Psoas muscle (tissue), 8 donors: ENCODE measurements around the gene LGI4. TPM values are rescaled to one million over a fixed set of nuclear protein-coding genes. Genes with fewer than 3 reads are reported as not detected.

Experiments used
- ATAC-seq, 4 donors: fragments of 200-7000 bp; cut with Tn5 transposase; one replicate each; pipeline ENCODE4 v1.9.1; 2020; ENCODE audit warnings: moderate library complexity in 3 of 4, mild to moderate bottlenecking in 2 of 4
- DNase-seq, 2 donors: peaks; one replicate each; pipeline ENCODE4 v3.0.0-alpha.2; 2020
- H3K27ac ChIP-seq: fragments of 200-600 bp; one replicate; pipeline ENCODE4 v1.8.0; 2022
- H3K27me3 ChIP-seq, 3 donors: fragments of 200-600 bp in 1 of 3; one replicate each; pipeline versions ENCODE4 v1.6.1 to v1.8.0; 2013 to 2022; ENCODE audit warnings: low read length in 2 of 3, mild to moderate bottlenecking in 2 of 3, moderate library complexity in 1 of 3; ENCODE audit not compliant: insufficient read depth in 3 of 3
- H3K36me3 ChIP-seq, 2 donors: fragments of 200-600 bp in 1 of 2; one replicate each; pipeline versions ENCODE4 v1.6.1 to v1.8.0; 2013 to 2022; ENCODE audit warnings: low read depth in 1 of 2, mild to moderate bottlenecking in 1 of 2, moderate library complexity in 1 of 2; ENCODE audit not compliant: insufficient read depth in 1 of 2
- H3K4me1 ChIP-seq: fragments of 200-600 bp; one replicate; pipeline ENCODE4 v1.8.0; 2022
- H3K4me3 ChIP-seq: fragments of 200-600 bp; one replicate; pipeline ENCODE4 v1.8.0; 2022; ENCODE audit warnings: mild to moderate bottlenecking
- H3K9me3 ChIP-seq: fragments of 200-600 bp; one replicate; pipeline ENCODE4 v1.8.0; 2022
- CTCF ChIP-seq: fragments of 200-600 bp; IDR thresholded peaks from one replicate; pipeline ENCODE4 v1.8.0; 2022; ENCODE audit warnings: antibody characterized with exemption
- WGBS, 3 donors: extraction: QIAGEN DNeasy Blood & Tissue Kit; methylation state at CpG; one replicate each; pipeline versions ENCODE4 v1.1.6 to v1.1.7; 2013; 5-methylcytosine and 5-hydroxymethylcytosine counted together
- intact Hi-C, 2 donors: fragments of 100-400 bp; cut with DNase I; formaldehyde crosslinking; loops; one replicate each; pipeline versions ENCODE4 v1.11.0 to v1.14.2; 2022
- polyA plus RNA-seq, 3 donors: library from polyadenylated mRNA; stranded (reverse); fragments of 200-250 nt; gene quantifications; one replicate each; pipeline ENCODE4 v1.2.3, GENCODE V29; 2013
- total RNA-seq, 4 donors: library from RNA; stranded (reverse); fragmentation: NEBNext Ultra II Directional in 2 of 4; extraction: Animal tissue kit (Norgen Biotek cat#: 25700) in 2 of 4; gene quantifications; one replicate each; pipeline versions ENCODE4 v1.2.1 to v1.2.4, GENCODE V29; 2021 to 2023
- donor health status: healthy with polysubstance abuse.
- donor health status: DM: no; HTN: no; CAD: no; lungs with moderate emphysema.
- donor health status: Bipolar disorder and iron deficiency.
- donor health status: healthy.
- donor health status: DM: yes; HTN: yes; CAD: no.
- donor health status: DM: no; HTN: no; CAD: no.
- donor health status: DM: no; HTN: no; CAD: no.
- donor health status: DM: yes; HTN: yes; CAD: no.

Gene LGI4
- total and polyA plus RNA-seq, 7 donors: 3.2 to 22.1 (median 16.2) TPM

DNA sequence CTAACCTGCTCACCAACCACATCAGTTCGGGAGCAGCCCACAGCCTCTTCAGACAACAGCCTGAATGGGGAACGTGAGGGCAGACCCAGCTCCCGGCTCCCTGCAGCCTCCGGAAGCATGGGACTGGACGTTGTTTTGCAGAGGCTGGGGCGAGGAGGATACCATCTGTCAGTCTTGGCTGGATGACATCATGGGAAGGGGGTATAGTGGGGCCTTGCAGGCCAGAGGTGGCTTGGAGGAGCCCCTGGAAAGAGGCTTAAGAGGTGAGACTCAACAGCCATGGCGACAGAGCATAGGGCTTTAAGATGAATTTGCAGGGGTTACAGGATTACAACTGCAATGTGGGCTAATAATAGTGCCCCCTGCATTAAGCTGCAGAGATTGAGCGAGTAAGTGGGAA lies 17.7 kb downstream of the LGI4 start:
- 61 to 71% (median 64%) methylated on average over 8 of the region's 8 CpGs for WGBS, 3 donors
- no peak for TF ChIP-seq CTCF
- Histone ChIP-seq H3K4me1 (no peaks in the 10 kb centered on the region), H3K27ac (no peak overlapping the region), H3K27me3 (no peaks in the 10 kb centered on the region), H3K9me3 (no peaks in the 10 kb centered on the region), H3K36me3 (no peaks in the 10 kb centered on the region), H3K4me3 (no peak overlapping the region)
- DNase-seq (no peak), ATAC-seq (no peak)
- intact Hi-C loops: no loop called here

- intact Hi-C loops: no loop called here
- Histone ChIP-seq H3K27ac (no peak overlapping the region), H3K36me3 (no peaks in the 10 kb centered on the region), H3K27me3 (no peaks in the 10 kb centered on the region), H3K4me1 (no peaks in the 10 kb centered on the region), H3K9me3 (no peaks in the 10 kb centered on the region), H3K4me3 (no peak overlapping the region)
- no peak for ATAC-seq
- no peak for DNase-seq
- 89 to 92% (median 89%) methylated on average over 13 of the region's 13 CpGs for WGBS, 3 donors
- no peak for TF ChIP-seq CTCF
Measured at GRCh38 chr19:35116072-35116801, 18.6 kb downstream of the LGI4 start.

DNA sequence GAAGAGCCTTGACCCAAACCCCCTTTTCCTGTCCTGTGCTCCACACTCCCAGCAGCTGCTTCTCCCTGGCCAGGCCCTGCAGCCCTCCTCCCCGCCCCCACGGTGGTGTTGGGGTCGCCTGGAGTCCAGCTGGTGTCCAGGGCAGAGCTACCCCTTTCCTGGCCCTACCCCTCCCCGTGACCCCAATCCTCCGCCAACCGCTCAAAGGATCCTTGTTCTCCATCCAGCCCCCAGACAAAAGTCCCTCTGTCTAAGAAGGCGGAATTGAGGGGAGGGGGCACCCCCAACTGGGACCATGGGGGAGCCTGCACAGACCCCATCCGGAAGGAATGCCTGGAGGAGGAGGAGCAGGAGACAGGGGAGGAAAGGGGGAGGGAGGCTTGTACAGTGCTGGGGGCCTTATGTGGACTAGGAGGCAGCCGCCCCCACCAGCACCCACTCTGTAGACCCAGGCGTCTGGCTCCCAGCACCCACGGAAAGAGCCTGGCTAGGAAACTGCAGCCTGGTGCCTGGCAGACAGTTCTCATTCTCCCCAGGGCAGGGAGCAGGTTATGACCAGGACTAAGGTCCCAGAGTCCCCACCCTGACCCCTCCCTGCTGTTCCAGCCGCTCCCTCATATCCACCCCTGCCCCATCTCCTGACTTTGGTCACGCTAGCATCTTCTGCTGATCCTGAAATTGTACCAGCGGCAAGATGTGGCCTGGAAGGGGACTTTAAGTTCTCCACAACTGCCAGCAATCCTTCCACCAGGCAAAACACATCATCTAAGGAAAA lies 19.5 kb downstream of the LGI4 start, which contains the start of gene FXYD3:
Gene FXYD3 (plus strand): TSS at position 647 of the 775 bp plus-strand sequence. CDS start 3,554 bp downstream, outside the sequence.
- intact Hi-C loops: loop anchor here in 1 of 2 donors (2.0 kb wide), 1 partner anchor 19 kb away; the partner anchor contains the start of gene LGI4
- H3K4me3 ChIP-seq: peak within 1 kb of the TSS; percentile 63
- TF ChIP-seq CTCF: no peak
- H3K36me3 ChIP-seq: no peaks in the 10 kb centered on the region
- no peaks in the 10 kb centered on the region for H3K4me1 ChIP-seq
- ATAC-seq (peak in 2 of 4 donors; percentile 15 to 30), DNase-seq (no peak)
- H3K27ac ChIP-seq: no peak within 1 kb of the TSS
- WGBS, 3 donors: 52 to 62% (median 55%) methylated on average over 14 of the region's 14 CpGs
- no peaks in the 10 kb centered on the region for H3K9me3 ChIP-seq
- H3K27me3 ChIP-seq: no peaks in the 10 kb centered on the region

DNA sequence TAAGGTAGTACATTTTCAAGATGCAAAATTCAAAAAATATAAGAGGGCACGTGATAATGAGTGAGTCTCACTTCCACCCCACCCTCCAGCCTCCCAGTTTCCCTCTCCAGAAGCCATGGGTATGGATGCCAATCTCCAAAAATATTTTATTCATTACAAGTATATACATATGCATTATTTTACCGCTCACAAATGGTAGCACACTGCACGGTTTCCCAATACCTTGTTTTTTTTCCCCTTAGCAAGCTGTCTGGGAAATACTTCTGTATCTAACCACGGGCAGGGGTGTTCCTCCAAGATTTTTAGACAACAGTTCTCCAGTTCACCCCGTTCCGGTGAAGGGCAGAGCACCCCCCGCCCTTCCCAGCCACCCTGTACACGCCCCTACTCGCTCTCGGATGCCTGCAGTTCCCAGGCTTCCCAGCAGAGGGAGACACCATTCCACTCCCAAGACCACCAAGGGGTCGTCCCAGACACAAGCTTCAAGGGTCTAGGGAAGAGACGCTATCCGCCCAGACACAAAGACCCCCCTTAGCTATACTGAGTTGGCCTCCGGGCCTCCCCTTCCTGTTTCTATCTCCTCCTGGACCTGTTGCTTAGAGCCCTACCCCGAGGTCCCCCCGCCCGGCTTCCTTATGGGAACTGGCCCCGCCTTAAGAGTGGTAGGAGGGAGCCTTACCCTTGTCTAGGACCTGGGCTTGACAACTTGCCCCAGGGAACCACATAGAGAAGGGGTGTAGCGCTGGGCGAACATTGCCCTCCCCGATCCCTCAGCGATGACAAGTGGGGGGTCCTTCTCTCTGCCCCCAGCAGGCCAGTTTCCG lies 20.3 kb downstream of the LGI4 start:
- H3K4me1 ChIP-seq: no peaks in the 10 kb centered on the region
- no peaks in the 10 kb centered on the region for H3K27me3 ChIP-seq
- 10 to 14% (median 11%) methylated on average over 23 of the region's 23 CpGs for WGBS, 3 donors
- no peaks in the 10 kb centered on the region for H3K36me3 ChIP-seq
- ATAC-seq (peak; percentile 78 to 91 (median 82)), DNase-seq (peak; percentile 67 to 83)
- no peak overlapping the region for H3K27ac ChIP-seq
- H3K9me3 ChIP-seq: no peaks in the 10 kb centered on the region
- peak; percentile 98 for TF ChIP-seq CTCF
- intact Hi-C loops: loop anchor here (1.0 to 2.0 kb wide), 2 partner anchors 20 to 21 kb away; partner anchors contain the start of gene LGI4 (in 2 of the 2)
- peak overlapping the region; percentile 63 for H3K4me3 ChIP-seq
